Parathyroid adenoma (tissue), 2 donors: ENCODE measurements around the gene IZUMO4.
A peak's percentile ranks its signal among the peaks of the same experiment; 100 is the strongest.

Source experiments
- H2AFZ ChIP-seq: fragments of 300-600 bp; sonication (generic); one replicate; pipeline ENCODE4 v1.7.0; 2017; ENCODE audit warnings: antibody characterized with exemption, mild to moderate bottlenecking
- H3K27ac ChIP-seq: fragments of 300-600 bp; sonication (generic); one replicate; pipeline ENCODE4 v1.7.0; 2017
- H3K27me3 ChIP-seq: fragments of 300-600 bp; sonication (generic); one replicate; pipeline ENCODE4 v1.7.0; 2017; ENCODE audit warnings: low read length; ENCODE audit not compliant: control insufficient read depth, insufficient read depth
- H3K36me3 ChIP-seq: fragments of 300-600 bp; sonication (generic); one replicate; pipeline ENCODE4 v1.7.0; 2017; ENCODE audit warnings: low read length; ENCODE audit not compliant: control insufficient read depth, insufficient read depth
- H3K4me1 ChIP-seq: fragments of 300-600 bp; sonication (generic); one replicate; pipeline ENCODE4 v1.7.0; 2017; ENCODE audit warnings: control low read depth
- H3K4me2 ChIP-seq: fragments of 300-600 bp; sonication (generic); one replicate; pipeline ENCODE4 v1.7.0; 2017; ENCODE audit warnings: low read length
- H3K4me3 ChIP-seq: fragments of 300-600 bp; sonication (generic); one replicate; pipeline ENCODE4 v1.7.0; 2017; ENCODE audit warnings: low read depth, low read length
- H3K79me2 ChIP-seq: fragments of 300-600 bp; sonication (generic); one replicate; pipeline ENCODE4 v1.7.0; 2017; ENCODE audit warnings: control low read depth
- H3K9ac ChIP-seq: fragments of 300-600 bp; sonication (generic); one replicate; pipeline ENCODE4 v1.7.0; 2017; ENCODE audit warnings: mild to moderate bottlenecking
- H3K9me3 ChIP-seq: fragments of 300-600 bp; sonication (generic); one replicate; pipeline ENCODE4 v1.7.0; 2017; ENCODE audit warnings: low read length; ENCODE audit not compliant: control insufficient read depth
- TF ChIP-seq, protein P1 (sequence below): fragments of 300-600 bp; sonication (generic); IDR thresholded peaks from one replicate; pipeline ENCODE4 v1.7.0; 2017; ENCODE audit warnings: antibody characterized with exemption, mild to moderate bottlenecking
- donor health status: primary hyperparathyroidism.

IZUMO4 gene

GRCh38 chr19:2060884-2061494 is 35.7 kb upstream of the IZUMO4 start:
- no peaks in the 10 kb centered on the region for H3K36me3 ChIP-seq
- H3K4me1 ChIP-seq, result peaks cover 30% of the 10 kb centered on the region
- H3K4me2 ChIP-seq, result peak overlapping the region; percentile 99
- no peaks in the 10 kb centered on the region for H3K9me3 ChIP-seq
- H2AFZ ChIP-seq, result peak overlapping the region; percentile 58
- H3K27ac ChIP-seq, result peak overlapping the region; percentile 90
- H3K4me3 ChIP-seq, result peak overlapping the region; percentile 86
- peak overlapping the region; percentile 20 for H3K9ac ChIP-seq
- H3K27me3 ChIP-seq, result no peaks in the 10 kb centered on the region
- no peaks in the 10 kb centered on the region for H3K79me2 ChIP-seq
- TF ChIP-seq, protein P1, sequence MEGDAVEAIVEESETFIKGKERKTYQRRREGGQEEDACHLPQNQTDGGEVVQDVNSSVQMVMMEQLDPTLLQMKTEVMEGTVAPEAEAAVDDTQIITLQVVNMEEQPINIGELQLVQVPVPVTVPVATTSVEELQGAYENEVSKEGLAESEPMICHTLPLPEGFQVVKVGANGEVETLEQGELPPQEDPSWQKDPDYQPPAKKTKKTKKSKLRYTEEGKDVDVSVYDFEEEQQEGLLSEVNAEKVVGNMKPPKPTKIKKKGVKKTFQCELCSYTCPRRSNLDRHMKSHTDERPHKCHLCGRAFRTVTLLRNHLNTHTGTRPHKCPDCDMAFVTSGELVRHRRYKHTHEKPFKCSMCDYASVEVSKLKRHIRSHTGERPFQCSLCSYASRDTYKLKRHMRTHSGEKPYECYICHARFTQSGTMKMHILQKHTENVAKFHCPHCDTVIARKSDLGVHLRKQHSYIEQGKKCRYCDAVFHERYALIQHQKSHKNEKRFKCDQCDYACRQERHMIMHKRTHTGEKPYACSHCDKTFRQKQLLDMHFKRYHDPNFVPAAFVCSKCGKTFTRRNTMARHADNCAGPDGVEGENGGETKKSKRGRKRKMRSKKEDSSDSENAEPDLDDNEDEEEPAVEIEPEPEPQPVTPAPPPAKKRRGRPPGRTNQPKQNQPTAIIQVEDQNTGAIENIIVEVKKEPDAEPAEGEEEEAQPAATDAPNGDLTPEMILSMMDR, result no peak

- no peaks in the 10 kb centered on the region for H3K27me3 ChIP-seq
- H3K79me2 ChIP-seq, result no peaks in the 10 kb centered on the region
- peak overlapping the region; percentile 99 for H3K4me2 ChIP-seq
- TF ChIP-seq, protein P1, result peak; percentile 4
- peaks cover 27% of the 10 kb centered on the region for H3K4me1 ChIP-seq
- no peaks in the 10 kb centered on the region for H3K9me3 ChIP-seq
- peak overlapping the region; percentile 32 for H3K9ac ChIP-seq
- H3K36me3 ChIP-seq, result no peaks in the 10 kb centered on the region
- peak overlapping the region; percentile 90 for H3K27ac ChIP-seq
- peak overlapping the region; percentile 86 for H3K4me3 ChIP-seq
- peak overlapping the region; percentile 89 for H2AFZ ChIP-seq
These were observed 35.0 kb upstream of the IZUMO4 start for GRCh38 chr19:2061495-2062388.

DNA sequence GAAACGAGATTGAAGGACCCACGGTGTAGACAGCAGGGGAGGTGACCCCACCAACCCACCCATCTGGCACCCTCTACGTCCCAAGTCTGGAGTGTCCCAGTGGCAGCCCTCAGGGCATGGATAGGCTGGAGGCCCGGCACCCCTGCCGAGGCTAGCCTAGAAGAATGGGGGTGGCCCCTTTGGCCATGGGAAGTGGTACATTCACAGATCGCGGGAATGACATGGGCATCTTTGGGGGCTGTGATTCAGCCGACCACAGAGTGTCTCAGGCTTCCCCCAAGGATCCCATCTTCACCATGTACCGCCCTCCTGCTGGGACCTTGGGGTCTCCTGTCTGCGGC is 34.4 kb upstream of the IZUMO4 start:
- no peaks in the 10 kb centered on the region for H3K79me2 ChIP-seq
- no peaks in the 10 kb centered on the region for H3K36me3 ChIP-seq
- H3K4me2 ChIP-seq, result peak overlapping the region; percentile 99
- H3K4me3 ChIP-seq, result peak overlapping the region; percentile 86
- no peaks in the 10 kb centered on the region for H3K27me3 ChIP-seq
- no peaks in the 10 kb centered on the region for H3K9me3 ChIP-seq
- H3K9ac ChIP-seq, result peak overlapping the region; percentile 32
- TF ChIP-seq, protein P1, result no peak
- H2AFZ ChIP-seq, result peak overlapping the region; percentile 89
- H3K4me1 ChIP-seq, result peaks cover 27% of the 10 kb centered on the region
- H3K27ac ChIP-seq, result peak overlapping the region; percentile 90

- Histone ChIP-seq H3K27ac (no peak overlapping the region), H3K36me3 (no peaks in the 10 kb centered on the region), H3K79me2 (no peaks in the 10 kb centered on the region), H3K9ac (no peak overlapping the region), H3K4me1 (peaks cover 27% of the 10 kb centered on the region), H3K27me3 (no peaks in the 10 kb centered on the region), H3K4me3 (no peak overlapping the region), H3K9me3 (no peaks in the 10 kb centered on the region), H2AFZ (no peak overlapping the region), H3K4me2 (no peak overlapping the region)
- TF ChIP-seq, protein P1, result no peak
These were observed 33.9 kb upstream of the IZUMO4 start for GRCh38 chr19:2062770-2063169.
